GM12801 (cell line): ENCODE data around the gene VASH1.

Source experiments
- CTCF ChIP-seq: IDR thresholded peaks from one replicate; pipeline ENCODE4 v1.5.1; 2011; ENCODE audit warnings: control low read depth; ENCODE audit not compliant: insufficient read length; ENCODE audit errors: extremely low read depth

The VASH1 gene

GRCh38 chr14:76780875-76781647, 19.8 kb downstream of the VASH1 start:
- TF ChIP-seq CTCF, result no peak

GRCh38 chr14:76781648-76782051, 20.4 kb downstream of the VASH1 start:
- no peak for TF ChIP-seq CTCF

GRCh38 chr14:76782115-76782884, 21.0 kb downstream of the VASH1 start:
- TF ChIP-seq CTCF, result no peak

GRCh38 chr14:76782885-76783566, 21.8 kb downstream of the VASH1 start:
- no peak for TF ChIP-seq CTCF

- TF ChIP-seq CTCF, result no peak
Observed at GRCh38 chr14:76784266-76784874, 23.1 kb downstream of the VASH1 start.

- TF ChIP-seq CTCF, result no peak
Observed at GRCh38 chr14:76784881-76785280, 23.6 kb downstream of the VASH1 start.

- TF ChIP-seq CTCF, result no peak
Observed at GRCh38 chr14:76786601-76787000, 25.3 kb downstream of the VASH1 start.
